ENCODE data around the gene GLRA2. TPM values are rescaled to one million over a fixed set of nuclear protein-coding genes. Genes with fewer than 3 reads are reported as not detected.

The GLRA2 gene
- polyA plus RNA-seq, 1 of the 3 experiments (the other 2 are of a cell fraction): not detected

DNA sequence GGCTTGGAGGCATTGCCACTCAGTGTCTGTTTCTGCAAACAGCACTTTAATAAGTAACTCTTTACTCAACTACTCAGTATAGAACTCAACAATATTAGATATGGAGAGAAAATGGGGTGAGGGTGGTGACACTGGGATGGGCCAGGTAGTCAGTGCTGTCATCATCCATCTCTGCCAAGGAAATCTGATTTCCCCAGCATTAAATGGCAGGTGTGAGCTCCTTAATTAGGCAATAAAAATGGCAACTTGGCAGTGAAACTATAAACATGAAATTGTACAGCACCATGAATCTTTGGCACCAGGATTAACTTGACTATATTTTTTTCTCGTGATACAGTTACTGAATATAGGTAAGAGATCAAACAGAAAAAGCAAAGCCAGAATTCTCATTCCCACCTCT is 146.2 kb downstream of the GLRA2 start:
- Histone ChIP-seq H3K9me2 (no peaks in the 10 kb centered on the region), H3K27ac (ENCODE audit: low read depth in 2 of 2, low read length in 1 of 2) (no peak overlapping the region), H3K27me3 (ENCODE audit: insufficient read depth) (no peaks in the 10 kb centered on the region), H3K9me3 (no peaks in the 10 kb centered on the region), H3K4me3 (ENCODE audit: low read depth in 2 of 2, low read length in 1 of 2) (no peak overlapping the region), H2AFZ (ENCODE audit: low read depth) (no peak overlapping the region), H4K20me1 (ENCODE audit: insufficient read depth) (no peaks in the 10 kb centered on the region), H3K9ac (no peak overlapping the region), H3K4me1 (ENCODE audit: control insufficient read depth in 1 of 2, insufficient read depth in 2 of 2, low read depth in 1 of 2, low read length in 1 of 2) (no peaks in the 10 kb centered on the region), H3K36me3 (replicated peaks in 1 of 2; ENCODE audit: control insufficient read depth in 1 of 2, insufficient read depth in 2 of 2, low read length in 1 of 2) (no peaks in the 10 kb centered on the region), H3K79me2 (ENCODE audit: insufficient read depth) (no peaks in the 10 kb centered on the region), H3F3A (replicated peaks; ENCODE audit: insufficient read depth) (no peaks in the 10 kb centered on the region), H3K4me2 (no peak overlapping the region)
- WGBS (ENCODE audit: low lambda C conversion rate): 40% methylated on average over 1 of the region's 1 CpG
- ChIA-PET POLR2A (no interaction called here), CTCF (interaction anchor here (0.9 kb wide), 1 partner anchor 21 kb away, joined by 3 read pairs; no protein-coding TSS in a partner anchor)
- TF ChIP-seq EP300 (IDR thresholded peaks at IDR 0.05; ENCODE audit: borderline replicate concordance in 1 of 2, low read depth in 1 of 2, low read length in 1 of 2): no peak
- TF ChIP-seq NRF1 (IDR thresholded peaks at IDR 0.05; ENCODE audit: low read depth, low read length): no peak
- no peak for TF ChIP-seq TAF1 (IDR thresholded peaks at IDR 0.05; ENCODE audit: borderline replicate concordance, low read depth, low read length)
- no peak for TF ChIP-seq ZBTB33 (IDR thresholded peaks at IDR 0.05; ENCODE audit: borderline replicate concordance, low read depth)
- TF ChIP-seq TEAD4 (IDR thresholded peaks at IDR 0.05; ENCODE audit: borderline replicate concordance, insufficient read depth): no peak
- TF ChIP-seq, protein P1, sequence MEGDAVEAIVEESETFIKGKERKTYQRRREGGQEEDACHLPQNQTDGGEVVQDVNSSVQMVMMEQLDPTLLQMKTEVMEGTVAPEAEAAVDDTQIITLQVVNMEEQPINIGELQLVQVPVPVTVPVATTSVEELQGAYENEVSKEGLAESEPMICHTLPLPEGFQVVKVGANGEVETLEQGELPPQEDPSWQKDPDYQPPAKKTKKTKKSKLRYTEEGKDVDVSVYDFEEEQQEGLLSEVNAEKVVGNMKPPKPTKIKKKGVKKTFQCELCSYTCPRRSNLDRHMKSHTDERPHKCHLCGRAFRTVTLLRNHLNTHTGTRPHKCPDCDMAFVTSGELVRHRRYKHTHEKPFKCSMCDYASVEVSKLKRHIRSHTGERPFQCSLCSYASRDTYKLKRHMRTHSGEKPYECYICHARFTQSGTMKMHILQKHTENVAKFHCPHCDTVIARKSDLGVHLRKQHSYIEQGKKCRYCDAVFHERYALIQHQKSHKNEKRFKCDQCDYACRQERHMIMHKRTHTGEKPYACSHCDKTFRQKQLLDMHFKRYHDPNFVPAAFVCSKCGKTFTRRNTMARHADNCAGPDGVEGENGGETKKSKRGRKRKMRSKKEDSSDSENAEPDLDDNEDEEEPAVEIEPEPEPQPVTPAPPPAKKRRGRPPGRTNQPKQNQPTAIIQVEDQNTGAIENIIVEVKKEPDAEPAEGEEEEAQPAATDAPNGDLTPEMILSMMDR (IDR thresholded peaks at IDR 0.05): no peak
- TF ChIP-seq, protein P2, sequence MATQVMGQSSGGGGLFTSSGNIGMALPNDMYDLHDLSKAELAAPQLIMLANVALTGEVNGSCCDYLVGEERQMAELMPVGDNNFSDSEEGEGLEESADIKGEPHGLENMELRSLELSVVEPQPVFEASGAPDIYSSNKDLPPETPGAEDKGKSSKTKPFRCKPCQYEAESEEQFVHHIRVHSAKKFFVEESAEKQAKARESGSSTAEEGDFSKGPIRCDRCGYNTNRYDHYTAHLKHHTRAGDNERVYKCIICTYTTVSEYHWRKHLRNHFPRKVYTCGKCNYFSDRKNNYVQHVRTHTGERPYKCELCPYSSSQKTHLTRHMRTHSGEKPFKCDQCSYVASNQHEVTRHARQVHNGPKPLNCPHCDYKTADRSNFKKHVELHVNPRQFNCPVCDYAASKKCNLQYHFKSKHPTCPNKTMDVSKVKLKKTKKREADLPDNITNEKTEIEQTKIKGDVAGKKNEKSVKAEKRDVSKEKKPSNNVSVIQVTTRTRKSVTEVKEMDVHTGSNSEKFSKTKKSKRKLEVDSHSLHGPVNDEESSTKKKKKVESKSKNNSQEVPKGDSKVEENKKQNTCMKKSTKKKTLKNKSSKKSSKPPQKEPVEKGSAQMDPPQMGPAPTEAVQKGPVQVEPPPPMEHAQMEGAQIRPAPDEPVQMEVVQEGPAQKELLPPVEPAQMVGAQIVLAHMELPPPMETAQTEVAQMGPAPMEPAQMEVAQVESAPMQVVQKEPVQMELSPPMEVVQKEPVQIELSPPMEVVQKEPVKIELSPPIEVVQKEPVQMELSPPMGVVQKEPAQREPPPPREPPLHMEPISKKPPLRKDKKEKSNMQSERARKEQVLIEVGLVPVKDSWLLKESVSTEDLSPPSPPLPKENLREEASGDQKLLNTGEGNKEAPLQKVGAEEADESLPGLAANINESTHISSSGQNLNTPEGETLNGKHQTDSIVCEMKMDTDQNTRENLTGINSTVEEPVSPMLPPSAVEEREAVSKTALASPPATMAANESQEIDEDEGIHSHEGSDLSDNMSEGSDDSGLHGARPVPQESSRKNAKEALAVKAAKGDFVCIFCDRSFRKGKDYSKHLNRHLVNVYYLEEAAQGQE (IDR thresholded peaks at IDR 0.05; ENCODE audit: low read depth, low read length): no peak
- TF ChIP-seq, protein P3, sequence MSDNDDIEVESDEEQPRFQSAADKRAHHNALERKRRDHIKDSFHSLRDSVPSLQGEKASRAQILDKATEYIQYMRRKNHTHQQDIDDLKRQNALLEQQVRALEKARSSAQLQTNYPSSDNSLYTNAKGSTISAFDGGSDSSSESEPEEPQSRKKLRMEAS (IDR thresholded peaks at IDR 0.05; ENCODE audit: low read depth): no peak
- no peak for TF ChIP-seq SMC3 (IDR thresholded peaks at IDR 0.05; ENCODE audit: low read depth, low read length)
- TF ChIP-seq YY1 (IDR thresholded peaks at IDR 0.05; ENCODE audit: low read depth): no peak
- TF ChIP-seq RCOR1 (IDR thresholded peaks at IDR 0.05; ENCODE audit: low read length): no peak
- no peak for TF ChIP-seq NFIC (IDR thresholded peaks at IDR 0.05; ENCODE audit: borderline replicate concordance)
- TF ChIP-seq RXRA (IDR thresholded peaks at IDR 0.05; ENCODE audit: borderline replicate concordance, low read depth): no peak
- TF ChIP-seq EZH2phosphoT487 (IDR thresholded peaks at IDR 0.05; ENCODE audit: borderline replicate concordance, low read depth): no peak
- TF ChIP-seq RAD21 (IDR thresholded peaks at IDR 0.05; ENCODE audit: low read length): no peak
- TF ChIP-seq MEF2A (IDR thresholded peaks at IDR 0.05; ENCODE audit: borderline replicate concordance, low read depth): no peak
- TF ChIP-seq TCF12 (IDR thresholded peaks at IDR 0.05): no peak
- no peak for TF ChIP-seq IRF3 (IDR thresholded peaks at IDR 0.05; ENCODE audit: low read depth, low read length)
- TF ChIP-seq USF2 (IDR thresholded peaks at IDR 0.05; ENCODE audit: borderline replicate concordance, low read depth, low read length): no peak
- no peak for DNase-seq
